NAMALWA (cell line): ENCODE measurements around the gene AUTS2.

Experiments used
- DNase-seq: peaks from one replicate; pipeline ENCODE4 v3.0.0-alpha.2; 2015; ENCODE audit warnings: low spot score

Gene AUTS2

DNA sequence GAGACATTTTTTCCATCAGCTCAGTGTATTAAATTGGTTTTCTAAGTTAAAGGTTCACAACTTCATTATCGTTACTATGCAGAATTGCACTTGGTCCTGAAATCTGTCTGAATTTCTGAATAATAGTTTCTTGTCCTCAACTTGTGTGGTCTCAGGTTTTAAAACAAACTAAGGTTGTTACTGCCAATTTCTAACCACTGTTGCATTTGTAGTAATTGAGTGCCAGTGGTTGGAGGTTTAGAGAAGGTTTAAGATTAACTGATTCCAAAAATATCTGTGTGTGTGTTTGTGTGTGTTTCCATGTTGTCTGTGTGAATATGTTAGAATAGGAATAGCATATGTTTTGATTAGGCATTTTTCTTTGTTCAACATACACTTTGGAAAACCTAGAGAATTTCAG, 395.9 kb downstream of the AUTS2 start:
- DNase-seq, result no peak

DNA sequence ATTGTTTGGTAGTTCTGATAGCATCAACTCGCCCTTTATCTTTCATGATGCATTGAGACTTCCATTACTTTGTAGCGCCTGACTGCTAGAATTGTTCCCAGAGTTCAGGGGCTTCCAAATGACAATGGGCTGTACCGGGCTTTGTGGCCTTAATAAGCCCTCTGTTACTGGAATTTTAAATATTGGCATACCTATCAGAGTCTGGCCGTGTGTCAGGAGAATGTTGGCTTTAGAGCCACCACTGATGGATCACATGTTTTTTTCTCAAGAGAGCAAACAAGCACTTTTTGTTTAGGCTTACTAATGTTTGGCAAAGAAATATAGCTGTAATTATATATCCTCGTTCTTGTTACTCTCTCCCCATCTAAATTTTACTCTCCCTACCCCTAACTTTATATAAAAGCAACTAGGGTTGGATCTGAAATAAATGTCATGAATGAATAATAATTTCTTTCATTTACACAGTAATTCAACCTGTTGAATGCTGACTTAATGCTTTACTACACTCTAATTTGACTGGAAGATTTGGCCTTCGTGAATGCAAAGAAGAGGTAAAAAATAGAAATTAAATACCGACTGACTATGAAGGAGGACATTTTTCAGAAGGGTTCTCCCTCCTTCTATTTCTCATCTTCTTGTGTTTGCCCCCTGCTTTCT, 396.7 kb downstream of the AUTS2 start:
- no peak for DNase-seq

- no peak for DNase-seq
These were observed 397.8 kb downstream of the AUTS2 start for GRCh38 chr7:69996121-69996520.

GRCh38 chr7:70000737-70001348, 402.6 kb downstream of the AUTS2 start:
- DNase-seq, result no peak

- DNase-seq, result peak; percentile 34
These were observed 407.2 kb downstream of the AUTS2 start for GRCh38 chr7:70005480-70005879.

DNA sequence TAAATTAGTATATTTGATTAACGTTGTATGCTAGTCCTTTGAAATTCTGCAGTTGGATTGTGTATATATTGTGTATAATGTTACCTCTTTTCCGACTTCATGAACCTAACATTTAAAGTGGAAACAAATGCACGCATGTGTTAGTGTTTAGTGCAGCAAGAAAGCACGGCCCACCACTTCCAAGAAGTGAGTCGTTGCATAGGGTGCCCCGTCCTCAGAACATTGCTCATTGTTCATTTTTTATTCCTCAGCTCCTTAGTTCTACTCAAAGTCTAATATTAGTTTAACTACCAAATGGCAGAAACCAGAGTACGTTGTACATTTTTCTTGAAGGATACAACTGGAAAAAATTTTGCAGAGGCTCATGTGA, 407.6 kb downstream of the AUTS2 start:
- DNase-seq, result no peak

DNA sequence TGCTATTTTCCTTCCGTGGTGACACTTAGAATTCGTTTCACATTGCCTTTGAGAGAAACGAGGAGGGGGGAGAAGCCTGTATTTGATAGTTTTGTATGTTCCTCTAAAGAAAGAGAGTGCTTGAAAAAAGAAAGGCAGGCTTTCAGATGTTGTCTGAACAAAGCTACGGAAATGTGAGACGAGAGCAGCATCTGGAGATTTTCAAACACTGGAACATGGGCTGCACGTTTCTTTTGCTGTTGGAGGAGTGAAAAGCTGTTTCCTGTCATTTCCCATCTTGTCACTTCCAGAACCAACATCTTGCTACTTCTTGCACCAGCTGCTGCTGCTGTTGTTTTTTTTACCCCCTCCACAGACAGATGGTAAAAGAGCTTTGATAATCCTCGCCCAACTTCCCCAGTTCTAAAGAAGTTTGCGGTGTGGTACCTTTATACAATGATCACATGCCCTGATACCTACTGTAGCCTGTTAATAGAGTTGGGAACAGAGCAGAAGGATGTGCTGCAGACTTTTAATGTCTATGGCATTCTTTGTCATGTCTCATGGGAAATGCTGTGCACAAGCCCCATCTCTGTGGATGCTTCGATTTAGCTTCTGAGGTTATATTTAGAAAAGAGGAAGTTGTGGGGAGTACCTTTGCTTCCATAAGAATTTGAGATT, 408.1 kb downstream of the AUTS2 start:
- DNase-seq, result peak; percentile 85

- no peak for DNase-seq
These were observed 410.2 kb downstream of the AUTS2 start for GRCh38 chr7:70008466-70008865.

DNA sequence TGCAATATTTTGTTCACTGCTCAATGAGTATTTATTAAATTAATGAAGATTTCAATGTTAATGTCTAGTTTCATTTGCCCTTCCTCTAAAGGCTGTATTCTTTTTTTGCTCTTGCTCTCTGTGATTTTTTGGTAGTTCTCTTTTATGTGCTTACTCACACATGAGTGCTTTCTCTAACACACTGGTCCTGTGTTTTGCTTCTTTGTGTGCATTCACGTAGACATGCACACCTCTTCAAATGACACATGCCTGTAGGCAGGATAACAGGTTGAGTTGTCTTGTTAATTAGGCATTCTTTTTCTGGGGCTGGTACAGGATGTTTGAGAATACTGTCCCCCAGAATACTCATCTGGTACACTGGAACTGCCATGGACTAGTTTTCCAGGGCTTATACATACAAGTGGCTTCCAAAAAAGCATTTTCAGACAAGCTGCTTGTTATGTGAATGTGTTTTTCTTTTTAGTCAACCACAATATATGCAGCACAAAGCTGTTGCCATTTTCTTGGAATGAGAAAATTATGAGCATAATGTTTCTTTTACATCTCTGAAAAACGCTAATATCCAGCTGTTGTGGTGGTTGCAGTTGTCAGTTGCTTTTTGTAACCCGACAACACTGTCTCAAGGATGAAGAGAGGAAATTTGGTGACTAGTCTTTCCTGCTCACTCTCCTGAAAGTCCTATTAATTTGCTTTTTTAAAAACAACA, 416.4 kb downstream of the AUTS2 start:
- DNase-seq, result peak; percentile 45

DNA sequence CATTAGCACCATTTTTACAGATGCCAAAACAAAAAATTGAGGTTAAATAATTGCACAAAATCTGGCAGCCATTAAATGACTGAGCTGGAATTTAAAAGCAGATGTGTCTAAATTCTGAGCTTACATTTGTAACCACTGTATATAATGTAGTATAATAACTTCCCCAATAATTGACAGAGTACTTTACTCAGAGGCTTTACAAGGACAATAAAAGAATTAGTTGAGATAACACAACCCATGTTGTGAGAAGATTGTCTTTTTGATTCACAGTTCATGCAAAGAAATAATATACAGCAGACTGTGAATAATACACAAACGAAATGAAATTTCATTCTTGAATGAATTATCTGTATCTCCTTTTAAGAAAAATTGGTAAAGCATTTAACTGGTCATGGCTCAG, 417.1 kb downstream of the AUTS2 start:
- no peak for DNase-seq

GRCh38 chr7:70016044-70016770, 417.9 kb downstream of the AUTS2 start:
- DNase-seq, result no peak

- DNase-seq, result no peak
These were observed 419.1 kb downstream of the AUTS2 start for GRCh38 chr7:70017357-70017756.

DNA sequence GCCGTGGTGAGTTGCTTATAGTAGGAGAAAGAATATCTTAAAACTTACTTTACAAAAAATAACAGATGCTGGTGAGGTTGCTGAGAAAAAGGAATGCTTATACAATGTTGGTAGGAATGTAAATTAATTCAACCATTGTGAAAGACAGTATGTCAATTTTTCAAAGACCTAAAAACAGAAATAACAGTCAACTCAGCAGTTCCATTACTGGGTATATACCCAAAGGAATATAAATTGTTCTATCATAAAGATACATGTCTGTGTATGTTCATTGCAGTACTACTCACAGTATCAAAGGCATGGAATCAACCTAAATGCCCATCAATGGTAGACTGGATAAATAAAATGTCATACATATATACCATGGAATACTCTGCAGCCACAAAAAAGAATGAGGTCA, 420.4 kb downstream of the AUTS2 start:
- no peak for DNase-seq

- peak; percentile 65 for DNase-seq
These were observed 429.6 kb downstream of the AUTS2 start for GRCh38 chr7:70027867-70028266.

DNA sequence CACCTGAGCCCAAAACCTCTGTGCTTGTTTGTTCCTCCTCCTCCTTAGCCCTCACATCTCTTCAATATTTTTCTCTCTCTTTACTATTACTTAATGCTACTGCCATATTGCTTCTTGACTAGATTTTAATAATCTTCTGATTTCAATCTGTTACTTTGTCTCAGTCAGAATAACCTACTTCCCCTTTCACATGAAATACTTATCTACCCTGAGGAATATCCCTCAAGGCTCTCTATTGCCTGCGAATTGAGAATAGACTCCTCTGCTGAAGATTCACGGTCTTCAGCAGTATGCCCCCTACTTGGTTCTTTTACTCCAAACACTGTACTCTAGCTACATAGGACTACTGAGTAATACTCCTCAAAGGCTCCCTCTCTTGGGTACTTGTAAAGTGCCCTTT, 430.3 kb downstream of the AUTS2 start:
- peak; percentile 31 for DNase-seq

DNA sequence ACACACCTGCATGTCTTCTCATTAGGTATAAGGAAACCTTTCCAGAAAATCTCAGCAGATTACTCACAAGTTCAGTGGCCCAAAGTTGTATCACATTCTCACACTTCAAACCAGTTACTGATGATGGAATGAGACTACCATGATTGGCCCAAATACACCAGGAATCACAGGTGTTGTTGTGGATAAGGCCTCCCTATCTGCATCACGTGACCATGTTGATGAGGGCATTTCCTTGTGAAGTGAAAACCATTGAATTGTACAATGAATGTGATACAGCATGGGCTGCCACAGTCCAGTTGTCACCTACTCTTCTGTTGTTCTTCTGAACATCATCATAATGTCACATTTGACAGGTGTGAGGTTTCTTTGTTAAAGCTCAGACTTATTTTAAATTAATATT, 431.7 kb downstream of the AUTS2 start:
- DNase-seq, result no peak

DNA sequence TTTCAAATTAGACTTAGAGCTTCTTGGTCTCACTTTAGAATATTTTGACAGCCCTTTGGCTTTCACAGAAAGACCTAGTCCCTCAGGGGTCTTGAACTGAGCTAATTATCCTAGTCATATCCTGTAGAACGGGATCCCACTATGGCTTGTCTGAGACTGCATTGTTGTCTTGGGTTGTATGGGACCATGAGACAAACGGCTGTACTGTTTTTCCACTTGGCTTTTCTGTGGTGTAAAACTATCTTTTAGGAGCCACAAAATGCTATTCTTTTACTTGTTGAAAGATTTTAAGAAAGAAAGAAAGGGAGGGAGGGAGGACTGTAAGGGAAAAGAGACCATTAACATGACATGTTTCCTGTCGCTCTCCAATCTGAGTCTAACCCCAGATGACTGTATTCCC, 432.5 kb downstream of the AUTS2 start:
- no peak for DNase-seq

DNA sequence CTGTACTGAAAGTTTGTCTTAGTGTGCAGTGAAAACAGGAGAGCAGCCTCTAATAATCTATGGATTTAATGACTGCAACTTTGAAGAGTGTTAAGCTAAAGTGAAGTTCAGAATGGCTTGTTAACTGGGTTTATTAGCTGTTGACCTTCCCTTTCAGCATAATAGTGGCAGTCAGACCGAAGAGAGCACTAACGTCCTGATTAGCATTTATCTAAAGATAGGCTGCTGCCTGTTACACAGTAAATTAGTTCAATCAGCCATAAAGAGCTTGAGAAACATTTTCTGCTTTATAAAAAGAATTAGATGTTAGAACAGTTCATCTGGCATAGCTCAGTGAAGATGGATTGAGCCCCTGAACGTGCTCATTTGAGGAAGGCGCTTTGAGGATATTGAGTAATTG, 433.0 kb downstream of the AUTS2 start:
- no peak for DNase-seq

GRCh38 chr7:70032649-70033048, 434.4 kb downstream of the AUTS2 start:
- DNase-seq, result peak; percentile 38

DNA sequence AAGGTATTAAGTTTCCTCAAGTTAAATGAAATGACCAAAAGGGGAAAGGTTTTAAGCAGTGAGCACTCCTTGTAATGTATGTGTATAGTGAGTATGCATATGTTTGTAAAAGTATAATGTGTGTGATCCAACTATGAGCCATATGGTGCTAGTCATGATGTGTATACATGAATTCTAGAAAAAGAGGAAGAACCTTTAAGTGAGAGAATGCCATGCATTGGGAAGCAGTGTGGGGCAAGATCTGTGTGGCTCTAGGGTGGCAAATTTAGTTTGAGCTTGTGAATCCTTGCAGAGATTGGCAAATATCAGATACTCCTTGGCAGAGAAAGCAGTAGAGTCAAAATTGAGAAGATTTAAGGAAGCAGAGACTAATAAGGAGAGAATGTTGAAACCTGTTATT, 435.0 kb downstream of the AUTS2 start:
- DNase-seq, result no peak

DNA sequence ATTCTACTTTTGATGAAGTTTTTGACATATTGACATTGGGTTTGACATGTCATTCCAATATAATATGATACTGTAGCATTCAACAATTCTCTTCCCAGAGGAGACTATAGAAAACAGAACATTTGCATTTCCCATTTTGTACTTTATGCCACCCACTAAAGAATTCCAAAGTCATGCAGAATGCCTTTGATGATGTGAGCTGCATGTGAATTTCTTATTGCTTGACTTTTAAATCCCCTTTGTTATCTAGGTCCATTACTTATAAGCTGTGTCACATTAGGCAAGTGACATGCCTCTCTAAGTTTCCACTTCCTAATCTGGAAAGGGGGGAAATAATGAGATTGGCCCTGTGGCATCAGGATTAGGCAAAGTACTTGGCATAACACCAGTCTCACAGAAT, 436.7 kb downstream of the AUTS2 start:
- no peak for DNase-seq

DNA sequence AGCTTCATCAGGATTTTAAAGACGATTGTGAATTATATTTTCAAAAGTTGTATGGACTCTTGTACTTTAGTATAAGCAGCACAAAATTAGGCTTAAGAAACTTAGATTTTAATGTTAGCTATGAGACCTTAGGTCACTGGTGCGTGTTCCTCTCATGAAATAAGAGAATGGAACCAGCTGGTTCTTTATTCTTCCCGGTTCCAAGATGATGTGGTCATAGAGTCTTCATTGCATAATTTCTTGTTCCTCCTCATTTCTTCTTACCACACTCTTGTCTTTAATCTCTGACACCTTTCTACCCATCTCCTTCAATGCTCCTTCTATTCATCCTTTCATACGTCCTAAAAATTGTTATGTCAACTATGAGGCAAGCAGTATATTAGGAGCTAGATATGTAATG, 437.2 kb downstream of the AUTS2 start:
- no peak for DNase-seq
